ENCODE measurements around the gene SLCO4C1. TPM values are rescaled to one million over a fixed set of nuclear protein-coding genes. Genes with fewer than 3 reads are reported as not detected.

SLCO4C1 gene
- total and polyA plus RNA-seq, 2 of the 4 experiments (the other 2 are of a cell fraction) = not detected

GRCh38 chr5:102229685-102230084 is 66.4 kb downstream of the SLCO4C1 start:
- Histone ChIP-seq H3K79me1 (ENCODE audit: low read depth in 1 of 2, low read length in 2 of 2) (no peaks in the 10 kb centered on the region), H3K9ac (ENCODE audit: low read depth, low read length) (no peak overlapping the region), H3K27me3 (ENCODE audit: control insufficient read depth, insufficient read depth, low read length) (no peaks in the 10 kb centered on the region), H3K36me3 (ENCODE audit: control insufficient read depth, insufficient read depth, low read length) (no peaks in the 10 kb centered on the region), H3K4me1 (ENCODE audit: control insufficient read depth, insufficient read depth, low read length) (no peaks in the 10 kb centered on the region), H3K27ac (ENCODE audit: insufficient read depth, low read length) (no peak overlapping the region), H4K91ac (ENCODE audit: insufficient read depth, low read depth, low read length) (no peak overlapping the region), H3K9me3 (ENCODE audit: control insufficient read depth, insufficient read depth, low read length) (peaks cover 14% of the 10 kb centered on the region), H3K18ac (ENCODE audit: low read depth, low read length) (no peak overlapping the region), H2AFZ (replicated peaks; ENCODE audit: low read length, poor library complexity) (no peak overlapping the region), H3K4ac (ENCODE audit: low read depth, low read length) (no peak overlapping the region), H3K23ac (ENCODE audit: low read depth, low read length) (no peak overlapping the region), H2BK120ac (ENCODE audit: low read depth, low read length) (no peak overlapping the region), H3K4me2 (ENCODE audit: low read depth, low read length) (no peak overlapping the region), H2BK15ac (ENCODE audit: low read depth, low read length) (no peak overlapping the region), H2AK9ac (replicated peaks; ENCODE audit: low read depth, low read length, poor library complexity) (no peak overlapping the region), H3K9me1 (ENCODE audit: insufficient read depth, low read length) (no peaks in the 10 kb centered on the region), H4K5ac (ENCODE audit: low read depth, low read length) (no peak overlapping the region), H2AK5ac (ENCODE audit: low read depth, low read length) (no peak overlapping the region), H2BK5ac (ENCODE audit: low read depth, low read length, poor library complexity, severe bottlenecking) (no peak overlapping the region), H4K8ac (ENCODE audit: low read depth in 2 of 2, low read length in 2 of 2) (no peak overlapping the region), H2BK20ac (ENCODE audit: low read depth, low read length) (no peak overlapping the region), H4K20me1 (ENCODE audit: insufficient read depth, low read length) (no peaks in the 10 kb centered on the region), H3K14ac (replicated peaks; ENCODE audit: low read depth, low read length) (no peak overlapping the region), H3K56ac (ENCODE audit: extremely low read depth, insufficient read depth, low read length) (no peak overlapping the region), H3K4me3 (ENCODE audit: insufficient read depth, low read depth, low read length) (no peak overlapping the region)
- no TSS peak for BruUV-seq (replicated peaks)
- dilution Hi-C loops (cut with HindIII; ENCODE audit: low sequenced_read_pairs, unreplicated experiment) = no loop called here
- WGBS, 2 experiments (ENCODE audit: extremely low coverage in 2 of 2, insufficient read length in 1 of 2) = no CpG with 5 or more reads among the region's 1 CpG
- ChIA-PET CTCF (no interaction called here), POLR2A (ENCODE audit: unreplicated experiment) (no interaction called here)
- intact Hi-C loops (cut with micrococcal nuclease) = no loop called here
- DNase-seq = no peak
- in situ Hi-C loops (cut with MboI; ENCODE audit: low sequenced_read_pairs) = no loop called here
- no peak for ATAC-seq (ENCODE audit: low read depth)
- TF ChIP-seq POLR2A (IDR thresholded peaks at IDR 0.05; ENCODE audit: low read depth, low read length) = no peak
- TF ChIP-seq MXI1 (IDR thresholded peaks at IDR 0.05; ENCODE audit: borderline replicate concordance, low read depth, low read length) = no peak
- no peak for TF ChIP-seq ELK1 (IDR thresholded peaks at IDR 0.05; ENCODE audit: borderline replicate concordance, low read depth, low read length)
- TF ChIP-seq SMC3 (IDR thresholded peaks at IDR 0.05; ENCODE audit: low read depth, low read length) = no peak
- TF ChIP-seq CHD1 (IDR thresholded peaks at IDR 0.05; ENCODE audit: low read depth, low read length) = no peak
- TF ChIP-seq USF2 (IDR thresholded peaks at IDR 0.05; ENCODE audit: low read depth, low read length) = no peak
- TF ChIP-seq, protein P1, sequence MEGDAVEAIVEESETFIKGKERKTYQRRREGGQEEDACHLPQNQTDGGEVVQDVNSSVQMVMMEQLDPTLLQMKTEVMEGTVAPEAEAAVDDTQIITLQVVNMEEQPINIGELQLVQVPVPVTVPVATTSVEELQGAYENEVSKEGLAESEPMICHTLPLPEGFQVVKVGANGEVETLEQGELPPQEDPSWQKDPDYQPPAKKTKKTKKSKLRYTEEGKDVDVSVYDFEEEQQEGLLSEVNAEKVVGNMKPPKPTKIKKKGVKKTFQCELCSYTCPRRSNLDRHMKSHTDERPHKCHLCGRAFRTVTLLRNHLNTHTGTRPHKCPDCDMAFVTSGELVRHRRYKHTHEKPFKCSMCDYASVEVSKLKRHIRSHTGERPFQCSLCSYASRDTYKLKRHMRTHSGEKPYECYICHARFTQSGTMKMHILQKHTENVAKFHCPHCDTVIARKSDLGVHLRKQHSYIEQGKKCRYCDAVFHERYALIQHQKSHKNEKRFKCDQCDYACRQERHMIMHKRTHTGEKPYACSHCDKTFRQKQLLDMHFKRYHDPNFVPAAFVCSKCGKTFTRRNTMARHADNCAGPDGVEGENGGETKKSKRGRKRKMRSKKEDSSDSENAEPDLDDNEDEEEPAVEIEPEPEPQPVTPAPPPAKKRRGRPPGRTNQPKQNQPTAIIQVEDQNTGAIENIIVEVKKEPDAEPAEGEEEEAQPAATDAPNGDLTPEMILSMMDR (conservative IDR thresholded peaks at IDR 0.05; ENCODE audit: low read depth, low read length) = no peak
- no peak for TF ChIP-seq RAD21 (IDR thresholded peaks at IDR 0.05; ENCODE audit: low read length)
- no peak for TF ChIP-seq NFE2L2 (IDR thresholded peaks at IDR 0.05; ENCODE audit: low read depth, low read length)
- TF ChIP-seq RCOR1 (IDR thresholded peaks at IDR 0.05; ENCODE audit: insufficient replicate concordance, low read length) = no peak
- no peak for TF ChIP-seq FOS (IDR thresholded peaks at IDR 0.05; ENCODE audit: low read depth, low read length)
- TF ChIP-seq RFX5 (IDR thresholded peaks at IDR 0.05; ENCODE audit: low read depth, low read length) = no peak
- no peak for TF ChIP-seq CEBPB (IDR thresholded peaks at IDR 0.05; ENCODE audit: low read depth, low read length)
- no peak for TF ChIP-seq MAFK (IDR thresholded peaks at IDR 0.05; ENCODE audit: low read depth, low read length)
- no peak for TF ChIP-seq MAZ (IDR thresholded peaks at IDR 0.05; ENCODE audit: borderline replicate concordance, low read depth, low read length)
- no peak for TF ChIP-seq BHLHE40 (IDR thresholded peaks at IDR 0.05; ENCODE audit: low read depth, low read length)

All from IMR-90 (cell line).